NCI-H460 (cell line): ENCODE measurements around the gene SCAMP2. TPM values are rescaled to one million over a fixed set of nuclear protein-coding genes. Genes with fewer than 3 reads are reported as not detected.
"Not testable (repeated sequence)": the region's sequence is repeated elsewhere in the genome, so short reads cannot be mapped to it uniquely, and the experiment has no call there.

Experiments
- DNase-seq: peaks from one replicate; pipeline ENCODE4 v3.0.0-alpha.2; 2016; ENCODE audit warnings: low read depth; ENCODE audit errors: extremely low read depth
- polyA plus RNA-seq: library from polyadenylated mRNA; depleted of rRNA; stranded (reverse); fragments of >200 nt; gene quantifications from 2 replicates; pipeline ENCODE4 v1.2.3, GENCODE V29; 2014; cell fraction: nucleus; rRNA removed
- total RNA-seq: library from RNA; depleted of rRNA; stranded (reverse); fragments of >200 nt; shearing (Covaris generic); gene quantifications from 2 replicates; pipeline ENCODE4 v1.2.3, GENCODE V29; 2014; rRNA removed

Gene SCAMP2
- total RNA-seq: 20.4 and 27.6 TPM in 2 replicates
- polyA plus RNA-seq: 26.3 and 26.6 TPM in 2 replicates

- peak; percentile 93 for DNase-seq
These were observed at the start of gene SCAMP2 for GRCh38 chr15:74873036-74873755. TSS of gene SCAMP2 (minus strand) at chr15:74873365. CDS start at chr15:74873255, 110 bp downstream.

GRCh38 chr15:74920456-74920855 lies 47.3 kb upstream of the SCAMP2 start:
- DNase-seq: no peak

- no peak for DNase-seq
These were observed 44.5 kb upstream of the SCAMP2 start for GRCh38 chr15:74917676-74918075.

- not testable (repeated sequence) for DNase-seq
These were observed 40.6 kb upstream of the SCAMP2 start for GRCh38 chr15:74913799-74914198.

GRCh38 chr15:74913041-74913440 lies 39.9 kb upstream of the SCAMP2 start:
- no peak for DNase-seq

GRCh38 chr15:74908635-74909034 lies 35.5 kb upstream of the SCAMP2 start:
- DNase-seq: no peak

GRCh38 chr15:74907163-74907870 lies 34.2 kb upstream of the SCAMP2 start:
- DNase-seq: no peak

GRCh38 chr15:74906450-74907162 lies 33.4 kb upstream of the SCAMP2 start, which contains the start of gene FAM219B:
TSS of gene FAM219B (minus strand) at chr15:74906851. CDS start at chr15:74906800, 51 bp downstream.
- peak; percentile 82 for DNase-seq

- no peak for DNase-seq
These were observed 32.9 kb upstream of the SCAMP2 start for GRCh38 chr15:74906067-74906449.

- no peak for DNase-seq
These were observed 31.1 kb upstream of the SCAMP2 start for GRCh38 chr15:74904190-74904805.

GRCh38 chr15:74903676-74904075 lies 30.5 kb upstream of the SCAMP2 start:
- no peak for DNase-seq

GRCh38 chr15:74902295-74903075 lies 29.3 kb upstream of the SCAMP2 start:
- no peak for DNase-seq

- DNase-seq: peak; percentile 45
These were observed 28.5 kb upstream of the SCAMP2 start for GRCh38 chr15:74901612-74902063.

GRCh38 chr15:74897300-74897701 lies 24.1 kb upstream of the SCAMP2 start:
- DNase-seq: no peak

- DNase-seq: no peak
These were observed 23.2 kb upstream of the SCAMP2 start for GRCh38 chr15:74896316-74896715.

- no peak for DNase-seq
These were observed 22.7 kb upstream of the SCAMP2 start for GRCh38 chr15:74895830-74896229.

- not testable (repeated sequence) for DNase-seq
These were observed 21.2 kb upstream of the SCAMP2 start for GRCh38 chr15:74894383-74894782.

GRCh38 chr15:74893627-74894026 lies 20.5 kb upstream of the SCAMP2 start:
- no peak for DNase-seq

- no peak for DNase-seq
These were observed 19.8 kb upstream of the SCAMP2 start for GRCh38 chr15:74892931-74893330.

- no peak for DNase-seq
These were observed 19.1 kb upstream of the SCAMP2 start for GRCh38 chr15:74892313-74892712.
